Measurements from ENCODE around the gene CHCHD6. TPM values are rescaled to one million over a fixed set of nuclear protein-coding genes. Genes with fewer than 3 reads are reported as not detected.

The CHCHD6 gene
- total RNA-seq, 1 experiment from 2014 or later = 47.7 TPM

DNA sequence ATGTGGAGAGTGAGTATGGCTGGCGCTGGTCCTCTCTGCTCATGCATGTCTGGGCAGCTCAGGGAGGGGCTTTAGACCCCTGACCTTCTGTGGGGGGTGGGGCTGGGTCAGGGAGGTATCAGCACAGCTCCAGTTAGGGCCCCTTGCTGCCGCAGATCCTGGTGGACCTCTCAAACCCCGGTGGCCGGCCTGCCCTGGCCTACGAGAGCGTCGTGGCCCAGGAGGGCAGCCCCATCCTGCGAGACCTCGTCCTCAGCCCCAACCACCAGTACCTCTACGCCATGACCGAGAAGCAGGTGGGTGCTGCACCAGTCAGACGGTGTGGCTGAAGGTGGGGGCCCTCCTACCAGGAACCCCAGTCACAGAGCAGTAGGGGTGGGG lies 299.1 kb downstream of the CHCHD6 start:
- peaks cover 44% of the 10 kb centered on the region for H4K20me1 ChIP-seq (ENCODE audit: insufficient read depth)
- intact Hi-C loops (cut with micrococcal nuclease; ENCODE audit: unreplicated experiment) = no loop called here
- TF ChIP-seq, protein P1, sequence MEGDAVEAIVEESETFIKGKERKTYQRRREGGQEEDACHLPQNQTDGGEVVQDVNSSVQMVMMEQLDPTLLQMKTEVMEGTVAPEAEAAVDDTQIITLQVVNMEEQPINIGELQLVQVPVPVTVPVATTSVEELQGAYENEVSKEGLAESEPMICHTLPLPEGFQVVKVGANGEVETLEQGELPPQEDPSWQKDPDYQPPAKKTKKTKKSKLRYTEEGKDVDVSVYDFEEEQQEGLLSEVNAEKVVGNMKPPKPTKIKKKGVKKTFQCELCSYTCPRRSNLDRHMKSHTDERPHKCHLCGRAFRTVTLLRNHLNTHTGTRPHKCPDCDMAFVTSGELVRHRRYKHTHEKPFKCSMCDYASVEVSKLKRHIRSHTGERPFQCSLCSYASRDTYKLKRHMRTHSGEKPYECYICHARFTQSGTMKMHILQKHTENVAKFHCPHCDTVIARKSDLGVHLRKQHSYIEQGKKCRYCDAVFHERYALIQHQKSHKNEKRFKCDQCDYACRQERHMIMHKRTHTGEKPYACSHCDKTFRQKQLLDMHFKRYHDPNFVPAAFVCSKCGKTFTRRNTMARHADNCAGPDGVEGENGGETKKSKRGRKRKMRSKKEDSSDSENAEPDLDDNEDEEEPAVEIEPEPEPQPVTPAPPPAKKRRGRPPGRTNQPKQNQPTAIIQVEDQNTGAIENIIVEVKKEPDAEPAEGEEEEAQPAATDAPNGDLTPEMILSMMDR (conservative IDR thresholded peaks at IDR 0.05) = no peak
- TF ChIP-seq EZH2 (IDR thresholded peaks at IDR 0.05; ENCODE audit: low read depth) = no peak
- DNase-seq = no peak
- no TSS peak for BruUV-seq (replicated peaks)
- CTCF ChIA-PET = no interaction called here
- no peak overlapping the region for H2AFZ ChIP-seq
- H3K27ac ChIP-seq = no peak overlapping the region
- H3K36me3 ChIP-seq (ENCODE audit: low read depth) = no peaks in the 10 kb centered on the region
- no peaks in the 10 kb centered on the region for H3K9me2 ChIP-seq (ENCODE audit: insufficient read depth)
- no peaks in the 10 kb centered on the region for H3K79me2 ChIP-seq (ENCODE audit: low read depth)
- H3K27me3 ChIP-seq (ENCODE audit: insufficient read depth, low read depth) = no peaks in the 10 kb centered on the region
- peaks cover 21% of the 10 kb centered on the region; the same call in 1 of the 2 replicates for H3K4me1 ChIP-seq (replicated peaks; ENCODE audit: insufficient read depth)
- no peak overlapping the region for H3K4me2 ChIP-seq
- no peak overlapping the region for H3K4me3 ChIP-seq
- H3F3A ChIP-seq (ENCODE audit: insufficient read depth, low read depth) = no peaks in the 10 kb centered on the region
- POLR2A ChIA-PET (ENCODE audit: unreplicated experiment) = interaction anchor here (0.6 kb wide), 1 partner anchor 72 kb away, joined by 3 read pairs; no protein-coding TSS in a partner anchor
- no peaks in the 10 kb centered on the region for H3K9me3 ChIP-seq (ENCODE audit: insufficient read depth, low read depth)

DNA sequence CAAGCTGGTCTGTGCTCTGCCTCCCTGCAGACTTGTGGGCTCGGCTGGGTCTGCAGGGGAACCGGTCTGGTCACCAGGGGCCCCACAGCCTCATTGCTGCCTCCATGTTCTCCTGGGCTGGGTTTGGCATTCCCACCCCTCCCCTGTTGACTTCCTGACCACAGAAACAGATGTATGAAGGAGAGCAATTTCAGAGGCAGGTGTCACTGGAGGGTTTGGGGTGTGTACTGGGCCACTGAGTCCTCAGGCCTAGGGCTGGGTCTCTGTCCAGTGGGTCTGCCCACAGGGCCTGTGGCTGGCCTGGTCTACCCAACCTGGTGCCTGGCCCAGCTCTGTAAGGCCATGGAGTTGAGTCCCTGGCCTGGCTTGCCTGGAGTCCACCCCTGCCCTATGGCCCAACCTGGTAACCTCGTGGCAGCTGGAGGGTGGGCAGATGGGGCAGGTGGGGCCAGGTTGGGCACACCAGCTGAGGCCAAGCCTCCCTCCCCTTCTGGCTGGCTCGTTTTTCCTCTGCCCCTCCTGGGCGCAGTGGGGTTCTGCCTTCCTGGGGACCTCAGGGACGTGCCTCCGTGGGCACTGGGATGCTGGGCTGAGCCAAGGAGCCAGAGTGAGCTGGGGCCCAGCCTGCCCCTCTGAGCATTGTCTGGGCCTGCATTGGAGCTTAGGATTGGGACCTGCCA lies 299.7 kb downstream of the CHCHD6 start:
- CTCF ChIA-PET = no interaction called here
- peak in 1 of 2 experiments; percentile 40 for DNase-seq
- Histone ChIP-seq H2AFZ (no peak overlapping the region), H3K4me3 (no peak overlapping the region), H3K27me3 (ENCODE audit: insufficient read depth, low read depth) (no peaks in the 10 kb centered on the region), H3K9me3 (ENCODE audit: insufficient read depth, low read depth) (no peaks in the 10 kb centered on the region), H3K79me2 (ENCODE audit: low read depth) (no peaks in the 10 kb centered on the region), H3K4me1 (replicated peaks; ENCODE audit: insufficient read depth) (peaks cover 15% of the 10 kb centered on the region; the same call in 1 of the 2 replicates), H3K27ac (no peak overlapping the region), H3K36me3 (ENCODE audit: low read depth) (no peaks in the 10 kb centered on the region), H4K20me1 (ENCODE audit: insufficient read depth) (peaks cover 38% of the 10 kb centered on the region), H3F3A (ENCODE audit: insufficient read depth, low read depth) (no peaks in the 10 kb centered on the region), H3K9me2 (ENCODE audit: insufficient read depth) (no peaks in the 10 kb centered on the region), H3K4me2 (no peak overlapping the region)
- POLR2A ChIA-PET (ENCODE audit: unreplicated experiment) = interaction anchor here (0.6 kb wide), 1 partner anchor 72 kb away, joined by 3 read pairs; no protein-coding TSS in a partner anchor
- BruUV-seq (replicated peaks) = no TSS peak
- intact Hi-C loops (cut with micrococcal nuclease; ENCODE audit: unreplicated experiment) = no loop called here
- TF ChIP-seq EZH2 (IDR thresholded peaks at IDR 0.05; ENCODE audit: low read depth) = no peak

DNA sequence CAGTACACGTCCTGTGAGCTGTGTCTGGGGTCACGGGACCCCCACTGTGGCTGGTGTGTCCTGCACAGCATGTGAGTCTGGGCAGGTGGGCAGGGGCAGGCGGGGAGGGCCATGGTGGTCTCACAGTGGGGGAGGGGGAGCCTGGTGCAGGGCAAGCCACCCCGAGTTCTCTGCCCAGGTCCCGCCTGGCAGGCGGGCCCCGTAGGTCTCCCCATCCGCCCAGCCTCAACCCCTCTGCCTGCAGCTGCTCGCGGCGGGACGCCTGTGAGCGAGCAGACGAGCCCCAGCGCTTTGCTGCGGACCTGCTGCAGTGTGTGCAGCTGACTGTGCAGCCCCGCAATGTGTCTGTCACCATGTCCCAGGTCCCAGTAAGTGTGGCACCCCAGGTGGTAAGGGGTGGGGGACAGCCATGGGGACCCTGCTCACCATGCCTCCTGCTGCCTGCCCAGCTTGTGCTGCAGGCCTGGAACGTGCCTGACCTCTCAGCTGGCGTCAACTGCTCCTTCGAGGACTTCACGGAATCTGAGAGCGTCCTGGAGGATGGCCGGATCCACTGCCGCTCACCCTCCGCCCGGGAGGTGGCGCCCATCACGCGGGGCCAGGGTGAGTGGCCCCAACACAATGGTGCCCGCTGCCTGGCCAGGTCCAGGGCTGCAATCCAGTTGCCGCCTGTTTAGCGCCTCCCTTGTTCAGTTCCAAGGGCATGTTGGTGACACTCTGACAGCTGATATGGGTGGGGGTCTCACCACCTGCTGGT lies 300.8 kb downstream of the CHCHD6 start:
- no peak for DNase-seq
- Histone ChIP-seq H3K4me3 (no peak overlapping the region), H4K20me1 (ENCODE audit: insufficient read depth) (peaks cover 27% of the 10 kb centered on the region), H3K9me2 (ENCODE audit: insufficient read depth) (no peaks in the 10 kb centered on the region), H2AFZ (no peak overlapping the region), H3K9me3 (ENCODE audit: insufficient read depth, low read depth) (no peaks in the 10 kb centered on the region), H3K27ac (no peak overlapping the region), H3K4me2 (no peak overlapping the region), H3K4me1 (replicated peaks; ENCODE audit: insufficient read depth) (0 out of 2 replicates have a peak, but pooled peaks cover 7% of the 10 kb centered on the region), H3F3A (ENCODE audit: insufficient read depth, low read depth) (no peaks in the 10 kb centered on the region), H3K27me3 (ENCODE audit: insufficient read depth, low read depth) (no peaks in the 10 kb centered on the region), H3K36me3 (ENCODE audit: low read depth) (no peaks in the 10 kb centered on the region), H3K79me2 (ENCODE audit: low read depth) (no peaks in the 10 kb centered on the region)
- POLR2A ChIA-PET (ENCODE audit: unreplicated experiment) = no interaction called here
- intact Hi-C loops (cut with micrococcal nuclease; ENCODE audit: unreplicated experiment) = no loop called here
- no TSS peak for BruUV-seq (replicated peaks)
- TF ChIP-seq EZH2 (IDR thresholded peaks at IDR 0.05; ENCODE audit: low read depth) = no peak
- TF ChIP-seq, protein P1 (conservative IDR thresholded peaks at IDR 0.05) = no peak
- CTCF ChIA-PET = no interaction called here

Measured in PC-9 (cell line).